GM19395 (cell line): Measurements from ENCODE around the gene MYADM.

Experiments used
- ATAC-seq: cut with Tn5 transposase; IDR thresholded peaks from one replicate; pipeline ENCODE4 v1.9.1; 2021; ENCODE audit warnings: mild to moderate bottlenecking, moderate library complexity; ENCODE audit not compliant: unreplicated experiment

The MYADM gene

GRCh38 chr19:53910170-53910518 is 42.5 kb downstream of the MYADM start:
- ATAC-seq = no peak

- ATAC-seq = no peak
Measured at GRCh38 chr19:53912653-53913052, 45.0 kb downstream of the MYADM start.

- no peak for ATAC-seq
Measured at GRCh38 chr19:53915000-53915399, 47.3 kb downstream of the MYADM start.

DNA sequence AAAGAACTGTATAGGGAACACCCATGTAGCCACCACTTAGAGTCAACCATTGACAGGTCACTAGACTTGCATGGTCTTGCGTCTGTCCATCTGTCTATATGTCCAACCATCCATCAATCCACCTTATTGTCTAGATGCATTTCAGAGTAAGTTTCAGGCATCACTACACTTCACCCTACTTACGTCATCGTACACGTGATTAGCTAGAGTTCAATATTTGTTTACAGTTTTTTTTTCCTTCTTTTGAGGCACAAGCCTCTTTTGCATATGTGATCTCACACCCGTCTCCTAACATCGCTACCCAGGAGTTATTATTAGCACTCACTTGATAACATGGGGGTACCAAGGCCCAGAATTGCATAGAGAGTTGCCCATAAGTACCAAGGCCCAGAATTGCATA is 48.3 kb downstream of the MYADM start:
- no peak for ATAC-seq

- no peak for ATAC-seq
Measured at GRCh38 chr19:53917356-53917755, 49.7 kb downstream of the MYADM start.
